ENCODE results near the gene SUCLA2.

SUCLA2 gene

DNA sequence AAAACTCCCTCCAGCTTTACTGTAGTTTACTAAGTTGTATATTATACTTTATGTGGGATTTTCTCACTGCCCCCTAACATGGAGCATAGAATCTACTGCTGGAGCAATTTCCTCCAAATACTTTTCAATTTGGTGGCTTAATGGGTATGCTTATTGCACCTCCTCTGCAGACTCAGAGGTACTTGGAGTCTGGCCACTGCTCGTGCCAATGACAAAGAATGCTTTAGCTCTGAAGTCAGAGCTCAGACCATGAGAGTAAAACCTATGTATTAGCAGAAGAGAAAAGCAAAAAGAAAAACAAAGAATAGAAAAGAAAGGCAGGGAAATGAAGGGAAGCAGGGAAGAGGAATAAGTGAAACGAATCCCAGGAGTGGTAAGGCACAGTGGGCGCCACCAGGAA, 71.9 kb downstream of the SUCLA2 start:
- DNase-seq (ENCODE audit: low read depth, low spot score) = peak; percentile 17
- H3K4me3 ChIP-seq (ENCODE audit: low read depth, low read length) = no peak overlapping the region
- TF ChIP-seq, protein P1, sequence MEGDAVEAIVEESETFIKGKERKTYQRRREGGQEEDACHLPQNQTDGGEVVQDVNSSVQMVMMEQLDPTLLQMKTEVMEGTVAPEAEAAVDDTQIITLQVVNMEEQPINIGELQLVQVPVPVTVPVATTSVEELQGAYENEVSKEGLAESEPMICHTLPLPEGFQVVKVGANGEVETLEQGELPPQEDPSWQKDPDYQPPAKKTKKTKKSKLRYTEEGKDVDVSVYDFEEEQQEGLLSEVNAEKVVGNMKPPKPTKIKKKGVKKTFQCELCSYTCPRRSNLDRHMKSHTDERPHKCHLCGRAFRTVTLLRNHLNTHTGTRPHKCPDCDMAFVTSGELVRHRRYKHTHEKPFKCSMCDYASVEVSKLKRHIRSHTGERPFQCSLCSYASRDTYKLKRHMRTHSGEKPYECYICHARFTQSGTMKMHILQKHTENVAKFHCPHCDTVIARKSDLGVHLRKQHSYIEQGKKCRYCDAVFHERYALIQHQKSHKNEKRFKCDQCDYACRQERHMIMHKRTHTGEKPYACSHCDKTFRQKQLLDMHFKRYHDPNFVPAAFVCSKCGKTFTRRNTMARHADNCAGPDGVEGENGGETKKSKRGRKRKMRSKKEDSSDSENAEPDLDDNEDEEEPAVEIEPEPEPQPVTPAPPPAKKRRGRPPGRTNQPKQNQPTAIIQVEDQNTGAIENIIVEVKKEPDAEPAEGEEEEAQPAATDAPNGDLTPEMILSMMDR (IDR thresholded peaks at IDR 0.05; ENCODE audit: low read depth, low read length) = no peak
- in situ Hi-C loops (cut with HindIII; ENCODE audit: low sequenced_read_pairs) = no loop called here

DNA sequence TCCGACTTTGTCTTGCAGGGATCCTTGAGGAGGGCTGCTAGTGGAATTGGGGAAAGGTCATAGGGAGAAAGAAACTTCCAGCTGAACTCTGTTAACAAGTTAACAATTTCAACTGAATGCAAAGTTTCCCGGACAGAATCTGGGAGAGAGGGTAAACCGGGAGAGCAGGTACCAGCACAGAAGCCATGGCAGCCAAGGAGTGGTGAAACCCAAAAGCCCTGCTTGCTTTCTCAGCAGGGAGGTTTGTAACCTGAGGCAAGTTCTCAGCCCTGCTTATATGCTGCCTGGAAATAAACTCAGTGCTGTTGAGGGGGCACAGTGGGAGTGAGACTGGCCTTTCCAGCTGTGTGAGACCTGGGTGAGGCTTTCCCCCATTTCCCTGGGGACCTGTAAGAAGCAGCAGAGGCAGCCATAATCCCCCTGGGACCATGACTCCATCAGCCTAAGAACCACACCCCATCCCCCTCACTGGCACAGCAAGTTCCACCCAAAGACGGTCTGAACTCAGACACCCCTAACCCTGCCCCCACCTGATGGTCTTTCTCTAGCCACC, 84.0 kb downstream of the SUCLA2 start:
- no peak for DNase-seq (ENCODE audit: low read depth, low spot score)
- no peak overlapping the region for H3K4me3 ChIP-seq (ENCODE audit: low read depth, low read length)
- in situ Hi-C loops (cut with HindIII; ENCODE audit: low sequenced_read_pairs) = no loop called here
- TF ChIP-seq, protein P1 (IDR thresholded peaks at IDR 0.05; ENCODE audit: low read depth, low read length) = no peak

- DNase-seq (ENCODE audit: low read depth, low spot score) = peak; percentile 60
Observed at GRCh38 chr13:47908197-47908902, 92.7 kb downstream of the SUCLA2 start.

DNA sequence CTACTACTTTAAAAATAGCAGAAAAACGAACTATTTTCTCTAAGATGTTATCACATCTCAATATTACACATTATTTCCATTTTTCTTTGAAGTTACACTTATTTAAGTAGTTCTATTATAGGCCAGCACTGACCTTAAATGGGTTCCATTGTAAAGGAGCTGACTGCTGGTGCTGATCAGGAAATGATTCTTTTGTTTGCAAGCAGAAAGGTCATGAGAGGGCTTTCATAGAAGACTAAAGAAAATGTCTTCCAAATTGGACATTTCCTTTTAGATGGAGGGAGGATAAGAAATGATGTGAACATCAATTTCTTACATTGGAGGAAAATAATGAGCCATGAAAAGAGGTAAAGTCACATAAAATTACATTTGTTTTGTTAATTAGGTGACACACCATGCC, 96.2 kb downstream of the SUCLA2 start:
- no peak for DNase-seq (ENCODE audit: low read depth, low spot score)

More at GRCh38 chr13:47908197-47908902, 92.7 kb downstream of the SUCLA2 start:
- no peak overlapping the region for H3K4me3 ChIP-seq (ENCODE audit: low read depth, low read length)
- TF ChIP-seq, protein P1 (IDR thresholded peaks at IDR 0.05; ENCODE audit: low read depth, low read length) = no peak
- in situ Hi-C loops (cut with HindIII; ENCODE audit: low sequenced_read_pairs) = no loop called here

GRCh38 chr13:47904241-47904640, 96.8 kb downstream of the SUCLA2 start:
- in situ Hi-C loops (cut with HindIII; ENCODE audit: low sequenced_read_pairs) = no loop called here
- DNase-seq (ENCODE audit: low read depth, low spot score) = no peak
- TF ChIP-seq, protein P1 (IDR thresholded peaks at IDR 0.05; ENCODE audit: low read depth, low read length) = no peak
- no peak overlapping the region for H3K4me3 ChIP-seq (ENCODE audit: low read depth, low read length)

More for the DNA sequence above, 96.2 kb downstream of the SUCLA2 start:
- in situ Hi-C loops (cut with HindIII; ENCODE audit: low sequenced_read_pairs) = no loop called here
- no peak overlapping the region for H3K4me3 ChIP-seq (ENCODE audit: low read depth, low read length)
- TF ChIP-seq, protein P1 (IDR thresholded peaks at IDR 0.05; ENCODE audit: low read depth, low read length) = no peak

DNA sequence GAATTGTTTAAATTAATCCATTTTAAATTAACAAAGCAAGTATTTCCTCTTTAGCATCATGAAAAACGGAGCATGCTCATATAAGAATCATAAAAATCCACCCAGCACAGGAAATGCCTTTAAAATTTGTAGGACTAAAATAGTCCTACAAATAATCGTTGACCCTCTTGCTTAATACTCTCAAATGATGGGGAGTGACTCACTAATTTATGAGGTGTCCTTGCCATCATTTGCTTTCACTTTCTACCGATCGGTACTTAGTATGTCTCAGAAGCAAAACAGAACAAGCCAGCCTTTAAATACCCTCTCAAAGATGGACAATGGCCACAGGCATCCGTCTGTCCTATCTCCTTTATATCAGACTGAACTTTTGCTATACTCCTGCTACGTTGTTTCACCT, 97.2 kb downstream of the SUCLA2 start:
- H3K4me3 ChIP-seq (ENCODE audit: low read depth, low read length) = no peak overlapping the region
- peak; percentile 48 for DNase-seq (ENCODE audit: low read depth, low spot score)
- in situ Hi-C loops (cut with HindIII; ENCODE audit: low sequenced_read_pairs) = no loop called here
- TF ChIP-seq, protein P1 (IDR thresholded peaks at IDR 0.05; ENCODE audit: low read depth, low read length) = no peak

Measured in astrocyte of the spinal cord (primary cell).